ENCODE data around the gene MTUS2. TPM values are rescaled to one million over a fixed set of nuclear protein-coding genes. Genes with fewer than 3 reads are reported as not detected.

MTUS2 gene
- total and polyA plus RNA-seq, 2 experiments from 2014 or later: 0.27 to 0.38 TPM

GRCh38 chr13:29046588-29046987, 226.4 kb downstream of the MTUS2 start:
- H3K9me2 ChIP-seq (ENCODE audit: insufficient read depth): peaks cover 6% of the 10 kb centered on the region; the same call in 1 of the 2 replicates
- H3K4me1 ChIP-seq (ENCODE audit: insufficient read depth): no peaks in the 10 kb centered on the region
- H3K4me3 Mint-ChIP-seq: no peak overlapping the region
- H3K9me3 Mint-ChIP-seq: peaks cover 13% of the 10 kb centered on the region; the same call in 2 of the 3 replicates
- H3K36me3 ChIP-seq (ENCODE audit: insufficient read depth): no peaks in the 10 kb centered on the region; the same call in 1 of the 2 replicates
- ATAC-seq (peak; percentile 71), DNase-seq (ENCODE audit: low spot score) (peak; percentile 44)
- H3K27ac Mint-ChIP-seq: peak overlapping the region; percentile 82
- no peak for TF ChIP-seq ZNF114 (CRISPR knock-in tag; IDR thresholded peaks at IDR 0.05)
- TF ChIP-seq ZNF462 (CRISPR knock-in tag; IDR thresholded peaks at IDR 0.05): no peak
- TF ChIP-seq POLR2AphosphoS5 (IDR thresholded peaks at IDR 0.05; ENCODE audit: low read depth): no peak
- TF ChIP-seq EZH2phosphoT487 (IDR thresholded peaks at IDR 0.05; ENCODE audit: unreplicated experiment): no peak
- no peak for TF ChIP-seq ZNF331 (CRISPR knock-in tag; IDR thresholded peaks at IDR 0.05; ENCODE audit: low read depth)
- TF ChIP-seq CTCF (conservative IDR thresholded peaks at IDR 0.05; ENCODE audit: low read depth in 2 of 2): no peak
- TF ChIP-seq STAT1 (IDR thresholded peaks at IDR 0.05; ENCODE audit: unreplicated experiment): no peak
- no peak for TF ChIP-seq ETS1 (IDR thresholded peaks at IDR 0.05)
- TF ChIP-seq NANOG (IDR thresholded peaks at IDR 0.05; ENCODE audit: borderline replicate concordance): no peak
- TF ChIP-seq CREB1 (CRISPR knock-in tag; IDR thresholded peaks at IDR 0.05; ENCODE audit: low read depth): no peak
- TF ChIP-seq REST (IDR thresholded peaks at IDR 0.05; ENCODE audit: unreplicated experiment): no peak
- no peak for TF ChIP-seq JUNB (IDR thresholded peaks at IDR 0.05; ENCODE audit: unreplicated experiment)
- no peak for TF ChIP-seq EZH2 (IDR thresholded peaks at IDR 0.05; ENCODE audit: low read depth, unreplicated experiment)
- no peaks in the 10 kb centered on the region for H3K79me2 ChIP-seq (replicated peaks; ENCODE audit: insufficient read depth)
- no peaks in the 10 kb centered on the region for H3K27me3 ChIP-seq (ENCODE audit: insufficient read depth)
- no peak overlapping the region for H3K27ac ChIP-seq (ENCODE audit: low read depth)
- H3F3A ChIP-seq (replicated peaks; ENCODE audit: low read depth): no peaks in the 10 kb centered on the region
- no peak overlapping the region for H3K4me2 ChIP-seq
- peaks cover 8% of the 10 kb centered on the region; the same call in 1 of the 3 replicates for H3K36me3 Mint-ChIP-seq (ENCODE audit: low read depth)
- H3K4me1 Mint-ChIP-seq: peaks cover 9% of the 10 kb centered on the region; the same call in 2 of the 3 replicates
- H3K27me3 Mint-ChIP-seq (ENCODE audit: insufficient read depth, low read depth, poor library complexity): no peaks in the 10 kb centered on the region
- H4K20me1 ChIP-seq (replicated peaks; ENCODE audit: insufficient read depth): no peaks in the 10 kb centered on the region
- H3K4me3 ChIP-seq: no peak overlapping the region
- peak overlapping the region; percentile 83; the same call in 1 of the 2 replicates for H2AFZ ChIP-seq
